ENCODE data around the gene AURKB.

GRCh38 chr17:8226536-8227237, 16.3 kb upstream of the AURKB start:
- TF ChIP-seq, protein P1, sequence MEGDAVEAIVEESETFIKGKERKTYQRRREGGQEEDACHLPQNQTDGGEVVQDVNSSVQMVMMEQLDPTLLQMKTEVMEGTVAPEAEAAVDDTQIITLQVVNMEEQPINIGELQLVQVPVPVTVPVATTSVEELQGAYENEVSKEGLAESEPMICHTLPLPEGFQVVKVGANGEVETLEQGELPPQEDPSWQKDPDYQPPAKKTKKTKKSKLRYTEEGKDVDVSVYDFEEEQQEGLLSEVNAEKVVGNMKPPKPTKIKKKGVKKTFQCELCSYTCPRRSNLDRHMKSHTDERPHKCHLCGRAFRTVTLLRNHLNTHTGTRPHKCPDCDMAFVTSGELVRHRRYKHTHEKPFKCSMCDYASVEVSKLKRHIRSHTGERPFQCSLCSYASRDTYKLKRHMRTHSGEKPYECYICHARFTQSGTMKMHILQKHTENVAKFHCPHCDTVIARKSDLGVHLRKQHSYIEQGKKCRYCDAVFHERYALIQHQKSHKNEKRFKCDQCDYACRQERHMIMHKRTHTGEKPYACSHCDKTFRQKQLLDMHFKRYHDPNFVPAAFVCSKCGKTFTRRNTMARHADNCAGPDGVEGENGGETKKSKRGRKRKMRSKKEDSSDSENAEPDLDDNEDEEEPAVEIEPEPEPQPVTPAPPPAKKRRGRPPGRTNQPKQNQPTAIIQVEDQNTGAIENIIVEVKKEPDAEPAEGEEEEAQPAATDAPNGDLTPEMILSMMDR (conservative IDR thresholded peaks at IDR 0.05), result no peak
- TF ChIP-seq EZH2 (IDR thresholded peaks at IDR 0.05; ENCODE audit: low read depth), result no peak
